PC-9 (cell line): ENCODE results near the gene MAU2. TPM values are rescaled to one million over a fixed set of nuclear protein-coding genes. Genes with fewer than 3 reads are reported as not detected.

Experiments used
- BruUV-seq: library from RNA; stranded (reverse); fragments of 400-500 nt; replicated peaks from 2 replicates; lab custom pipeline; 2021; lab: Mats Ljungman, UMichigan
- CTCF ChIA-PET: fragments of 300-600 bp; sonication (Branson Sonifier 250); formaldehyde crosslinking; loops from one replicate; lab custom pipeline; 2022; ENCODE audit warnings: antibody characterized with exemption; lab: Charles Lee
- POLR2A ChIA-PET: fragments of 300-600 bp; sonication (Branson Sonifier 250); formaldehyde crosslinking; loops from one replicate; lab custom pipeline; 2022; ENCODE audit warnings: antibody characterized with exemption; ENCODE audit not compliant: unreplicated experiment; lab: Charles Lee
- DNase-seq, 2 experiments: peaks; one replicate each; pipeline versions ENCODE4 v3.0.0 to v3.0.0-alpha.2; 2015 to 2022; ENCODE audit warnings: mixed read lengths in 1 of 2
- H2AFZ ChIP-seq: fragments of 200-600 bp; sonication (generic); 2 replicates; pipeline ENCODE4 v1.8.1; 2017; ENCODE audit warnings: antibody characterized with exemption
- H3F3A ChIP-seq: fragments of 200-600 bp; sonication (generic); 2 replicates; pipeline ENCODE4 v1.8.1; 2017; ENCODE audit warnings: antibody characterized with exemption, mild to moderate bottlenecking, low read depth; ENCODE audit not compliant: insufficient read depth
- H3K27ac ChIP-seq: fragments of 200-600 bp; sonication (generic); 2 replicates; pipeline ENCODE4 v1.6.1; 2016; ENCODE audit warnings: mixed run types
- H3K27me3 ChIP-seq: fragments of 200-600 bp; sonication (generic); 2 replicates; pipeline ENCODE4 v1.6.1; 2016; ENCODE audit warnings: low read depth, mixed run types; ENCODE audit not compliant: insufficient read depth
- H3K36me3 ChIP-seq: fragments of 200-600 bp; sonication (generic); 2 replicates; pipeline ENCODE4 v1.6.1; 2016; ENCODE audit warnings: low read depth, mixed run types
- H3K4me1 ChIP-seq: fragments of 200-600 bp; sonication (generic); replicated peaks from 2 replicates; pipeline ENCODE4 v1.6.1; 2016; ENCODE audit warnings: mixed run types; ENCODE audit not compliant: insufficient read depth
- H3K4me2 ChIP-seq: fragments of 200-600 bp; sonication (generic); 2 replicates; pipeline ENCODE4 v1.6.1; 2017; ENCODE audit warnings: mixed run types
- H3K4me3 ChIP-seq: fragments of 200-600 bp; sonication (generic); 2 replicates; pipeline ENCODE4 v1.6.1; 2016; ENCODE audit warnings: mixed run types
- H3K79me2 ChIP-seq: fragments of 200-600 bp; sonication (generic); 2 replicates; pipeline ENCODE4 v1.6.1; 2017; ENCODE audit warnings: low read depth, mixed run types
- H3K9me2 ChIP-seq: fragments of 200-600 bp; sonication (generic); 2 replicates; pipeline ENCODE4 v1.8.1; 2017; ENCODE audit warnings: mild to moderate bottlenecking; ENCODE audit not compliant: insufficient read depth
- H3K9me3 ChIP-seq: fragments of 200-600 bp; sonication (generic); 2 replicates; pipeline ENCODE4 v1.8.1; 2016; ENCODE audit warnings: low read depth; ENCODE audit not compliant: insufficient read depth
- H4K20me1 ChIP-seq: fragments of 200-600 bp; sonication (generic); 2 replicates; pipeline ENCODE4 v1.8.1; 2017; ENCODE audit not compliant: insufficient read depth
- CTCF ChIP-seq: fragments of 200-600 bp; sonication (generic); conservative IDR thresholded peaks from 2 replicates; pipeline ENCODE4 v1.6.1; 2017; ENCODE audit warnings: mixed run types, antibody characterized with exemption, mild to moderate bottlenecking, moderate library complexity
- EZH2 ChIP-seq: fragments of 200-600 bp; sonication (generic); IDR thresholded peaks from 2 replicates; pipeline ENCODE4 v1.8.0; 2017; ENCODE audit warnings: antibody characterized with exemption, low read depth
- intact Hi-C: fragments of 100-400 bp; cut with micrococcal nuclease; formaldehyde crosslinking; loops from one replicate; pipeline ENCODE4 v1.10.0; 2022; ENCODE audit not compliant: unreplicated experiment
- total RNA-seq: library from RNA; stranded (reverse); gene quantifications from 2 replicates; pipeline ENCODE4 v1.2.3, GENCODE V29; 2021

The MAU2 gene
- total RNA-seq, 1 experiment from 2014 or later = 46.1 TPM

GRCh38 chr19:19300613-19301012 is 20.0 kb upstream of the MAU2 start:
- ChIA-PET CTCF (no interaction called here), POLR2A (no interaction called here)
- H3K36me3 ChIP-seq = peaks cover 14% of the 10 kb centered on the region; the same call in 1 of the 2 replicates
- no peaks in the 10 kb centered on the region for H3F3A ChIP-seq
- no peaks in the 10 kb centered on the region for H3K27me3 ChIP-seq
- H4K20me1 ChIP-seq = no peaks in the 10 kb centered on the region; the same call in 1 of the 2 replicates
- no TSS peak for BruUV-seq
- H3K27ac ChIP-seq = no peak overlapping the region
- H2AFZ ChIP-seq = no peak overlapping the region
- no peak for DNase-seq
- no peaks in the 10 kb centered on the region for H3K4me1 ChIP-seq
- intact Hi-C loops = no loop called here
- TF ChIP-seq EZH2 (no peak), CTCF (no peak)
- H3K9me3 ChIP-seq = no peaks in the 10 kb centered on the region
- H3K9me2 ChIP-seq = no peaks in the 10 kb centered on the region
- H3K4me2 ChIP-seq = no peak overlapping the region
- no peaks in the 10 kb centered on the region for H3K79me2 ChIP-seq
- no peak overlapping the region for H3K4me3 ChIP-seq

- no peak for DNase-seq
- Histone ChIP-seq H3K9me3 (no peaks in the 10 kb centered on the region), H2AFZ (no peak overlapping the region), H3K79me2 (no peaks in the 10 kb centered on the region), H4K20me1 (no peaks in the 10 kb centered on the region; the same call in 1 of the 2 replicates), H3K27ac (no peak overlapping the region), H3K4me1 (no peaks in the 10 kb centered on the region), H3K9me2 (no peaks in the 10 kb centered on the region), H3K27me3 (no peaks in the 10 kb centered on the region), H3K4me3 (no peak overlapping the region), H3K36me3 (peaks cover 14% of the 10 kb centered on the region; the same call in 1 of the 2 replicates), H3K4me2 (no peak overlapping the region), H3F3A (no peaks in the 10 kb centered on the region)
- intact Hi-C loops = no loop called here
- CTCF ChIA-PET = no interaction called here
- no TSS peak for BruUV-seq
- POLR2A ChIA-PET = no interaction called here
- TF ChIP-seq EZH2 (no peak), CTCF (no peak)
These were observed 17.2 kb upstream of the MAU2 start for GRCh38 chr19:19303411-19303810.

DNA sequence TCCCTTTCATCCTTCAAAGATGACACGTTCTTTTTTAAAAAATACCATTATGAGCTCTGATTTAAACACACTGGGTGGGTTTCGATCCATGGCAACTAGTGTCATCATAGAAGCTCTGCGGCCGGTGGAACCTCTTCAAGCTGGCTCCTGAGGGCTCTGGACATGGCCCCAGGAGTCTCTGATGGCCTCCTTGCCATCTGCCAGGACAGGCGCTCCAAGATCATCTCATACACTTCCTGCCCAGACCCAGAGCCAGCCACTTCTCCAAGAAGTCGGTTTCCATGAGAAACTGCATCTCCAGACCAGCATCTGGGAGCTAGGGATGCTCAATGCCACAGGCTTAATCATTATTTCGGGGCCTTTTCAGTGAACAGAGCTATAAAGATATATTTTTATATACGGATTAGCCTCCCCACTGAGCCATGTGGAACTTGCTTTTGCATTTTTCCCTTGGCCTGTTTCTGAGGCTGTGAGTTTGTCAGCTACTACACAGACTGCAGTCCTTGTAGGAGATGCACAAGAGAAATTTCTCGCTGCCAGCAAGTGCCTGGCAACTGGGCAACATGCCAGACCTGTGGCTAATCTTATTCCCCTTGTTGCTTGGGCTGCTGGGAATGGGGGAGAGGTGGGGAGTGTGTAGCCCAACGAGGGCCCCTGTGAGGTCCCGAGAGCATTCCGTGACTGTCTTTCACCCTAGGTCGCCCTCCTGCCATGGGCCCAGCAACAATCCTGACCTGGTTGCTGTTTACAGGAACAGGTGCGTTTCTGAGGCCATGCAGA is 16.3 kb upstream of the MAU2 start:
- H3F3A ChIP-seq = no peaks in the 10 kb centered on the region
- POLR2A ChIA-PET = interaction anchor here (0.6 kb wide), 1 partner anchor 789 kb away, joined by 4 read pairs; no protein-coding TSS in a partner anchor

More for the DNA sequence above, 16.3 kb upstream of the MAU2 start:
- Histone ChIP-seq H3K4me3 (no peak overlapping the region), H4K20me1 (no peaks in the 10 kb centered on the region; the same call in 1 of the 2 replicates), H3K79me2 (no peaks in the 10 kb centered on the region), H3K4me2 (no peak overlapping the region), H3K4me1 (no peaks in the 10 kb centered on the region), H2AFZ (no peak overlapping the region), H3K27ac (no peak overlapping the region), H3K27me3 (no peaks in the 10 kb centered on the region), H3K36me3 (peaks cover 14% of the 10 kb centered on the region; the same call in 1 of the 2 replicates), H3K9me3 (no peaks in the 10 kb centered on the region), H3K9me2 (no peaks in the 10 kb centered on the region)
- CTCF ChIA-PET = no interaction called here
- DNase-seq = no peak
- intact Hi-C loops = no loop called here
- no peak for TF ChIP-seq CTCF
- TF ChIP-seq EZH2 = no peak
- no TSS peak for BruUV-seq
